ENCODE measurements around the gene TMUB2. TPM values are rescaled to one million over a fixed set of nuclear protein-coding genes. Genes with fewer than 3 reads are reported as not detected.

The TMUB2 gene
- total and polyA plus RNA-seq, 9 of the 15 experiments (the other 6 are each of a cell fraction or from before 2014, with no cell fraction given): 4.1 to 29.8 (median 16.3) TPM

DNA sequence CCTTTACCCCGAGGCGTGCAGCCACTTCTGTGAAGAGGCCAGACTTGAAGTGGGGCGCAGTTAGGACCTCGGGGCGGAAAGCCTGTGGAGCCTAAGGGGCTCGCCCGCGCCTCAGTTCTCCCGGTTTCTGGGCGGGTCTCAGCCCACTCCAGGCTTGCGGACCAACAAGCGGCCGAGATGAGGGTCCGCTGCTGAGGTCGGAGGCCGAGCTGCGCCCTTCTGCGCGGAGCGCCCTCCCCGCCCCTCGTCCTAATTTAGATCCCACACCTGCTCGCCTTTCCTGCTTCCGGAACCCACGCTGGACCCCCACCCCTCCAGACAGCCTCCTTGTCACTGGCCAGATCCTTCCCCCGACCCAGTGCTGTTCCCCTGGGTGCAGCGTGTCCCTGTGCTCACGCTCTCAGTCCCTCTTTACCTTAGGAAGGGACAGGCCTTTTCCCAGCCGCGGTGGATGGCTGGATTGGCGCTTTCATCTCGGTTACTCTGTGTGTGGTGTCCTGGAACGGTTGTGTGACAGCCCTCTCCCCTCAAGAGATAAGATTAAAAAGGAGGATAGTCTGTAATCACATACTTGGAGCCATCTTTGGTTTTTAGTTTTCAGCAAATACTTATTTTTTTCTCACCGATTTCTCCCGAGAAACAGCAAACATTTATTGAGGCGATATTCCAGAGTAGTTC is 13.8 kb downstream of the TMUB2 start (continued):
- TF ChIP-seq MTA3 (IDR thresholded peaks at IDR 0.05; ENCODE audit: borderline replicate concordance) (0 out of 2 replicates have a peak, but pooled peaks have one; percentile 28), MEF2A (IDR thresholded peaks at IDR 0.05; ENCODE audit: control insufficient read depth, low read depth, low read length) (no peak), MIER1 (IDR thresholded peaks at IDR 0.05; ENCODE audit: low read depth) (no peak), DNMT1 (IDR thresholded peaks at IDR 0.05) (no peak), ELF2 (CRISPR knock-in tag; IDR thresholded peaks at IDR 0.05) (no peak), TAF1 (IDR thresholded peaks at IDR 0.05; ENCODE audit: control insufficient read depth, extremely low read depth, insufficient read depth, low read length, severe bottlenecking) (peak; percentile 49), NR2C2 (CRISPR knock-in tag; IDR thresholded peaks at IDR 0.05) (peak; percentile 34; the same call in 1 of the 2 replicates), NR2C2 (tag; IDR thresholded peaks at IDR 0.05) (no peak), ILK (tag; IDR thresholded peaks at IDR 0.05; ENCODE audit: borderline replicate concordance, low read depth) (no peak), ATF1 (CRISPR knock-in tag; IDR thresholded peaks at IDR 0.05) (no peak), ATF1 (tag; IDR thresholded peaks at IDR 0.05) (0 out of 2 replicates have a peak, but pooled peaks have one; percentile 33), POLR2G (IDR thresholded peaks at IDR 0.05; ENCODE audit: low read depth, low read length) (peak; percentile 74), POU5F1 (IDR thresholded peaks at IDR 0.05; ENCODE audit: borderline replicate concordance, low read depth, low read length, partially characterized antibody) (no peak), RBBP5 (IDR thresholded peaks at IDR 0.05; ENCODE audit: borderline replicate concordance, insufficient read depth, low read length, poor library complexity, severe bottlenecking) (no peak), ZNF165 (CRISPR knock-in tag; IDR thresholded peaks at IDR 0.05; ENCODE audit: borderline replicate concordance) (no peak), ARNT (IDR thresholded peaks at IDR 0.05) (no peak), TCF7L2 (IDR thresholded peaks at IDR 0.05; ENCODE audit: low read depth, low read length) (no peak), CAMTA2 (CRISPR knock-in tag; conservative IDR thresholded peaks at IDR 0.05) (no peak), TFAM (CRISPR knock-in tag; conservative IDR thresholded peaks at IDR 0.05) (no peak), CXXC5 (CRISPR knock-in tag; IDR thresholded peaks at IDR 0.05) (no peak), ADNP (tag; IDR thresholded peaks at IDR 0.05) (no peak), ZC3H4 (CRISPR knock-in tag; IDR thresholded peaks at IDR 0.05; ENCODE audit: borderline replicate concordance) (peak; percentile 73; the same call in 1 of the 2 replicates)
- TF ChIP-seq, protein P1, sequence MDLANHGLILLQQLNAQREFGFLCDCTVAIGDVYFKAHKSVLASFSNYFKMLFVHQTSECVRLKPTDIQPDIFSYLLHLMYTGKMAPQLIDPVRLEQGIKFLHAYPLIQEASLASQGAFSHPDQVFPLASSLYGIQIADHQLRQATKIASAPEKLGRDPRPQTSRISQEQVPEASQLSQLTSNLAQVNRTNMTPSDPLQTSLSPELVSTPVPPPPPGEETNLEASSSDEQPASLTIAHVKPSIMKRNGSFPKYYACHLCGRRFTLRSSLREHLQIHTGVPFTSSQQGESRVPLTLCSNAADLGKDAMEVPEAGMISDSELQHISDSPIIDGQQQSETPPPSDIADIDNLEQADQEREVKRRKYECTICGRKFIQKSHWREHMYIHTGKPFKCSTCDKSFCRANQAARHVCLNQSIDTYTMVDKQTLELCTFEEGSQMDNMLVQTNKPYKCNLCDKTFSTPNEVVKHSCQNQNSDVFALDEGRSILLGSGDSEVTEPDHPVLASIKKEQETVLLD (IDR thresholded peaks at IDR 0.05): no peak
- TF ChIP-seq, protein P2, sequence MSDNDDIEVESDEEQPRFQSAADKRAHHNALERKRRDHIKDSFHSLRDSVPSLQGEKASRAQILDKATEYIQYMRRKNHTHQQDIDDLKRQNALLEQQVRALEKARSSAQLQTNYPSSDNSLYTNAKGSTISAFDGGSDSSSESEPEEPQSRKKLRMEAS (CRISPR knock-in tag; IDR thresholded peaks at IDR 0.05): 0 out of 2 replicates have a peak, but pooled peaks have one; percentile 7
- TF ChIP-seq, protein P3, sequence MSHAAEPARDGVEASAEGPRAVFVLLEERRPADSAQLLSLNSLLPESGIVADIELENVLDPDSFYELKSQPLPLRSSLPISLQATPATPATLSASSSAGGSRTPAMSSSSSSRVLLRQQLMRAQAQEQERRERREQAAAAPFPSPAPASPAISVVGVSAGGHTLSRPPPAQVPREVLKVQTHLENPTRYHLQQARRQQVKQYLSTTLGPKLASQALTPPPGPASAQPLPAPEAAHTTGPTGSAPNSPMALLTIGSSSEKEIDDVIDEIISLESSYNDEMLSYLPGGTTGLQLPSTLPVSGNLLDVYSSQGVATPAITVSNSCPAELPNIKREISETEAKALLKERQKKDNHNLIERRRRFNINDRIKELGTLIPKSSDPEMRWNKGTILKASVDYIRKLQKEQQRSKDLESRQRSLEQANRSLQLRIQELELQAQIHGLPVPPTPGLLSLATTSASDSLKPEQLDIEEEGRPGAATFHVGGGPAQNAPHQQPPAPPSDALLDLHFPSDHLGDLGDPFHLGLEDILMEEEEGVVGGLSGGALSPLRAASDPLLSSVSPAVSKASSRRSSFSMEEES (CRISPR knock-in tag; IDR thresholded peaks at IDR 0.05): no peak
- TF ChIP-seq, protein P4, sequence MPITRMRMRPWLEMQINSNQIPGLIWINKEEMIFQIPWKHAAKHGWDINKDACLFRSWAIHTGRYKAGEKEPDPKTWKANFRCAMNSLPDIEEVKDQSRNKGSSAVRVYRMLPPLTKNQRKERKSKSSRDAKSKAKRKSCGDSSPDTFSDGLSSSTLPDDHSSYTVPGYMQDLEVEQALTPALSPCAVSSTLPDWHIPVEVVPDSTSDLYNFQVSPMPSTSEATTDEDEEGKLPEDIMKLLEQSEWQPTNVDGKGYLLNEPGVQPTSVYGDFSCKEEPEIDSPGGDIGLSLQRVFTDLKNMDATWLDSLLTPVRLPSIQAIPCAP (CRISPR knock-in tag; IDR thresholded peaks at IDR 0.05; ENCODE audit: borderline replicate concordance): no peak

Data from K562 (cell line).